ENCODE results near the gene AGAP1.

DNA sequence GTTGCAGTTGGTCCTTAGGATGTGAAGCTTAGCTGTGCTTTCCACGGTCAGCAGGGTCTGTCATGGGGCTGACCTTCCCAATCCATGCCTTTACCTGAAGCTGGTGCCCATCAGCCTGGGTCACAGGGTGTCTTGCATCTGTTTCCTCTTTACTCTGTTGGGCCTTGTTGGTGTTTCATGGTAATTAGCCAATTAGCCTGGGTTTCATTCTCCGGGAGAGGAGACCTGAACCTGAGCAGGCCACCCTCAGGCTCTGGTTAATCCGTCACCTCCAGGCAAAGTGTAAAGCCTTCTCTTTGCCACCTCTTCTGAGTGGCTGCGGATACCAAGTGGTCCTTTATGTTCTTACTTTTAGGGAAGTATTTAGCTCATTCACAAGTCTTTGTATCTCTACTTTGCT is 534.2 kb downstream of the AGAP1 start:
- no peak for TF ChIP-seq POLR2A (IDR thresholded peaks at IDR 0.05)
- TF ChIP-seq, protein P1, sequence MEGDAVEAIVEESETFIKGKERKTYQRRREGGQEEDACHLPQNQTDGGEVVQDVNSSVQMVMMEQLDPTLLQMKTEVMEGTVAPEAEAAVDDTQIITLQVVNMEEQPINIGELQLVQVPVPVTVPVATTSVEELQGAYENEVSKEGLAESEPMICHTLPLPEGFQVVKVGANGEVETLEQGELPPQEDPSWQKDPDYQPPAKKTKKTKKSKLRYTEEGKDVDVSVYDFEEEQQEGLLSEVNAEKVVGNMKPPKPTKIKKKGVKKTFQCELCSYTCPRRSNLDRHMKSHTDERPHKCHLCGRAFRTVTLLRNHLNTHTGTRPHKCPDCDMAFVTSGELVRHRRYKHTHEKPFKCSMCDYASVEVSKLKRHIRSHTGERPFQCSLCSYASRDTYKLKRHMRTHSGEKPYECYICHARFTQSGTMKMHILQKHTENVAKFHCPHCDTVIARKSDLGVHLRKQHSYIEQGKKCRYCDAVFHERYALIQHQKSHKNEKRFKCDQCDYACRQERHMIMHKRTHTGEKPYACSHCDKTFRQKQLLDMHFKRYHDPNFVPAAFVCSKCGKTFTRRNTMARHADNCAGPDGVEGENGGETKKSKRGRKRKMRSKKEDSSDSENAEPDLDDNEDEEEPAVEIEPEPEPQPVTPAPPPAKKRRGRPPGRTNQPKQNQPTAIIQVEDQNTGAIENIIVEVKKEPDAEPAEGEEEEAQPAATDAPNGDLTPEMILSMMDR (IDR thresholded peaks at IDR 0.05): no peak

Data from right lobe of liver (tissue), 4 donors.